H7 (cell line): ENCODE data around the gene NUDT3. TPM values are rescaled to one million over a fixed set of nuclear protein-coding genes. Genes with fewer than 3 reads are reported as not detected.
"Not testable (repeated sequence)": the region's sequence is repeated elsewhere in the genome, so short reads cannot be mapped to it uniquely, and the experiment has no call there.

ENCODE experiments used
- DNase-seq: peaks from one replicate; pipeline ENCODE4 v3.0.0; 2012
- H3K27me3 ChIP-seq: 2 replicates; pipeline ENCODE4 v1.6.0; 2011; ENCODE audit warnings: mild to moderate bottlenecking, low read length; ENCODE audit not compliant: control insufficient read depth, insufficient read depth
- H3K36me3 ChIP-seq: replicated peaks from 2 replicates; pipeline ENCODE4 v1.5.1; 2011; ENCODE audit warnings: low read length; ENCODE audit not compliant: control insufficient read depth, insufficient read depth
- H3K4me3 ChIP-seq: 2 replicates; pipeline ENCODE4 v1.5.1; 2011; ENCODE audit warnings: low read depth, mild to moderate bottlenecking, control low read depth, low read length, moderate library complexity; ENCODE audit not compliant: insufficient read depth
- total RNA-seq: library from RNA; depleted of rRNA; stranded (reverse); fragments of >200 nt; shearing (Covaris generic); gene quantifications from 2 replicates; pipeline ENCODE4 v1.2.3, GENCODE V29; 2014

NUDT3 gene
- total RNA-seq, 1 experiment from 2014 or later = 28.0 TPM

DNA sequence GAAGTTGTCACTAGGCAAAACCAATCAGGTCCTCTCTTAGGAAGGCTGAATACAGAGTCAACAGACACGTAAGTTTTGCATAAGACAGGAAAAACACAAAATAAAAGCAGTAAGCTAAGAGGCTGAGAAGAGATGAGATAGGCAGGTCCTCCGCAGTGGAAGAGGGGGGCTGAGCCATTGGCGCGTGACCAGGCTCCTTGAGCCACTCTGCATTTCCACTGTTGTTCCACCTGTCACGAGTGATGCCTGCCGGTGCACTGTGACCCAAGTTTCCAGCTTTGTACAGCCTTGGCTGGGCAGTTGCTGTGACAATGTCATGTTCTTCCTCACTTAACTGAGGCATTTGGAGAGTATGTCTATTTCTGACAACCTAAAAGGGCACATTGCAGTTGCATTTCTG lies 58.6 kb downstream of the NUDT3 start:
- Histone ChIP-seq H3K36me3 (no peaks in the 10 kb centered on the region), H3K27me3 (no peaks in the 10 kb centered on the region), H3K4me3 (no peak overlapping the region)
- DNase-seq = no peak

DNA sequence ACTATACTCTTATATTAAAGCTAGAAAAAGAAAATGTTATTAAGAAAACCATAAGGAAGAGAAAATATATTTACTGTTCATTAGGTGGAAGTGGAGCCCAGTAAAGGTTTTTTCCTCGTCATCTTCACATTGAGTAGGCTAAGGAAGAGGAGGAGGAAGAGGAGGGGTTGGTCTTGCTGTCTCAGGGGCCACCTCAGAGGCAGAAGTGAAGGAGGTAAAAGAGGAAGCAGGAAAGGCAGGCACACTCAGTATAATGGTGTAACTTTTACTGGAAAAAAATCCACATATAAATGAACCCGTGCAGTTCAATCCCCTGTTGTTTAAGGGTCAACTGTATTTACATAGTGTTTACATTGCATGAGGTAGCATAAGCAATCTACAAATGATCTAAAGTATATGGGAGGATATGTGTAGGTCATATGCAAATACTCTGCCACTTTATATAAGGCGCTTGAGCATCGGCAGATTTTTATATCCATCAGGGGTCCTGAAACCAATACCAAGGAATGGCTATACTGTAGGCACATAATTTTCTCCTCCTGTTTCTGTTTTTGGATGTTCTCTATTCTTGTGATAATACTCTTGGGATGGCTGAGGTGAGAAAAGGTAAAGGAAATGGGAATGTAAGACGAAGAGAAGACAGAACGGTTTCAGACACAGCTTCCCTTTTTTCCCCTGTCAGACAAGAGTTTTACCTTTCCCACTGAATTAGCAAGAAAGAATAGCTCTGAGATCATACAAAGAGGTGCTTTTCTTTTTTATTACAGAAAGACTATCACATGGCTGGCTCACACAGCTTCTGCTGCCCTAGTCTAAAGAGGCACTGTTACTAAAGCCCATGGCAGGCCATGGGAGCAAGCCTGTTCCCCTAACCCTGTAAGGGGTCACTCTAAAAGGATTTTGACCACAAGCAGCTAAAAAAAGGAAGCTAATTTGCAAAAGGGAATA lies 59.9 kb downstream of the NUDT3 start:
- Histone ChIP-seq H3K36me3 (no peaks in the 10 kb centered on the region), H3K4me3 (no peak overlapping the region), H3K27me3 (no peaks in the 10 kb centered on the region)
- no peak for DNase-seq

DNA sequence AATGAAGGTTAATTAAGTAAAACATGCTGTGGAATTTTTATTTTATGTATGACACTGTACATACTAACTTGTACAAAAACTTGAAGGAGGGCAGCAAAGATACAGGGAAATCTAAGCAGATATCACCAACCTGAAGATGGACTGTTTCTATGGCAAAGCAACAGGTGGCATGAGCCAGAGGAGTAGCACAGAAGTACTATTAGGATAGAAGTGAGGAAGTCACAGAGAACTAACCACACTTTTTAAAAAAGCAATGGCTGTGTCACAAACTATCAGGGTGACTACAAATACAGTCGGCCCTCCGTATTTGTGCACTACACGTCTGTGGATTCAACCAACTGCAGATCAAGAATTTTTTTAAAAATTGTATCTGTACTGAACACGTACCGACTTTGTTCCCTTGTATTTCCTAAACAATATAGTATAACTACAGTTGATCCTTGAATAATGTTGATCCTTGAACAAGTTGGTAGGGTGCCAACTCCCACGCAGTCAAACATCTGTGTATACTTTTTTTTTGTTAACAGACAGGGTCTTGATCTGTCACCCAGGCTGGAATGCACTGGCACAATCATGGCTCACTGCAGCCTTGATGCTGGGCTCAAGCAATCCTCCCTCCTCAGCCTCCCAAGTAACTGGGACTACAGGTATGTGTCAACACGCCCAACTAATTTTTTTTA lies 61.0 kb downstream of the NUDT3 start:
- Histone ChIP-seq H3K27me3 (no peaks in the 10 kb centered on the region), H3K36me3 (no peaks in the 10 kb centered on the region), H3K4me3 (no peak overlapping the region)
- DNase-seq = no peak

DNA sequence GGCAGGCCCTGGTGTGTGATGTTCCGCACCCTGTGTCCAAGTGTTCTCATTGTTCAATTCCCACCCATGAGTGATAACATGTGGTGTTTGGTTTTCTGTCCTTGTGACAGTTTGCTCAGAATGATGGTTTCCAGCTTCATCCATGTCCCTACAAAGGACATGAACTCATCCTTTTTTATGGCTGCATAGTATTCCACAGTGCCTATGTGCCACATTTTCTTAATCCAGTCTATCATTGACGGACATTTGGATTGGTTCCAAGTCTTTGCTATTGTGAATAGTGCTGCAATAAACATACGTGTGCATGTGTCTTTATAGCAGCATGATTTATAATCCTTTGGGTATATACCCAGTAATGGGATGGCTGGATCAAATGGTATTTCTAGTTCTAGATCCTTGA lies 62.7 kb downstream of the NUDT3 start:
- not testable (repeated sequence) for H3K27me3 ChIP-seq, H3K4me3 ChIP-seq, DNase-seq, H3K36me3 ChIP-seq

DNA sequence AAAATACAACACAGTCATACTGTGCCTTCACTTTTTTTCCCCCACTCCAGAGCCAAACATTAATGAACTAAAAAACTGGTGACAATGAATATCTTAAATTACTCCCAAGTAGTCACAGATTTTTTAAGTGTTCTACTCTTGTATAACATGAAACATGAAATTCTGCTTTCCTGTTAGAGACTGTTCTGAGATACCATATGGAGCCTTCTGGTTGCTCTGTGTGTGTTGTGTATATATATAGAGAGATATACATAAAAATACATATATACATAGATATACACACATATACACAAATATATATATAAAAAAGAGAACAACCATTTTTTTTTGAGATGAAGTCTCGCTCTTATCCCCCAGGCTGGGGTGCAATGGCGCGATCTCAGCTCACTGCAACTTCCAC lies 63.5 kb downstream of the NUDT3 start:
- Histone ChIP-seq H3K36me3 (no peaks in the 10 kb centered on the region), H3K4me3 (no peak overlapping the region), H3K27me3 (no peaks in the 10 kb centered on the region)
- DNase-seq = no peak

DNA sequence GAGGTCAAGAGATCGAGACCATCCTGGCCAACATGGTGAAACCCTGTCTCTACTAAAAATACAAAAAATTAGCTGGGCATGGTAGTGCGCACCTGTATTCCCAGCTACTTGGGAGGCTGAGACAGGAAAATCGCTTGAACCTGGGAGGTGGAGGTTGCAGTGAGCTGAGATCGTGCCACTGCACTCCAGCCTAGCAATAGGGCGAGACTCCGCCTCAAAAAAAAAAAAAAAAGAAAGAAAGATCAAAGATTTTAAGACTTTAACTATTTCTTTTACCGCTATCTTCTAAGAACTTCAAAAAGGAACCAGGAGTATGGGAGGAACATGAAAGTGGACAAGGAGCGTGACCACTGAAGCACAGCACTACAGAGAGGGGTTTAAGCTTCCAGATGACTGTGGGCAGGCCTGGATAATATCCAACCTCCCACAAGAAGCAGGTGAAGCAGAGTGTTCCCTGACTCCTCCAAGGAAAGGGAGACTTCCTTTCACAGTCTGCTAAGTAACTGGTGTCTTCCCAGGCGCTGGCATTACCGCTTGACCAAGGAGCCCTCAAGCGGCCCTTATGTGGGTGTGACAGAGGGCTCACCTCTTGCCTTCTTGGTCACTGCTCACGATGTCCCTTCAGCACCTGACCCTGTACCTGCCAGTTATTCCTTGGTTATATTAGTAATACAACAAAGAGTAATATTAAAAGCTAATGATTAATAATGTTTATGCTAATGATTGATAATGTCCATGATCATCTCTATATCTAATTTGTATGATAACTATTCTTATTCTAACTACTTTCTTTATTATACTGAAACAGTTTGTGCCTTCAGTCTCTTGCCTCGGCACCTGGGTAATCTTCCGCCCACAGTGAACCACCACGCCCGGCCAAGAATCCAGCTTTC lies 64.9 kb downstream of the NUDT3 start:
- not testable (repeated sequence) for H3K4me3 ChIP-seq, DNase-seq, H3K36me3 ChIP-seq, H3K27me3 ChIP-seq

DNA sequence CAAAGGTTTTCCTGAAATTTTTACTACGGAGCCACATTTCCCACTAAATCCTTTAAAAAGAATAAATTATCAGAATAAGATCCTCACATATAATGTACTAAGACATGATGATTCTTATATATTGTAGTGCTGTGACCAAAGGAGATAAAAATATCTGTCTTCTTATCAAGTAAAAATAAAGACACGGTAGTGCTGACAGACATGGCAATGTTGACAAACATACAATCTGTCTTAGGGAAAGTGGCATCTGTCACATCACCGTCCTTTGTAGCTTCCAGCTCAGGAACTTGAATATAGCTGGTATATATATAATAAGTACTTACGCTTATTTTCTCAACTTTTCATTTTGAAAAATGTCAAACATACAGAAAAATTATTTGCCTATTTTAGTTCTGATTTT lies 66.8 kb downstream of the NUDT3 start:
- DNase-seq = no peak
- Histone ChIP-seq H3K4me3 (no peak overlapping the region), H3K27me3 (no peaks in the 10 kb centered on the region), H3K36me3 (no peaks in the 10 kb centered on the region)

DNA sequence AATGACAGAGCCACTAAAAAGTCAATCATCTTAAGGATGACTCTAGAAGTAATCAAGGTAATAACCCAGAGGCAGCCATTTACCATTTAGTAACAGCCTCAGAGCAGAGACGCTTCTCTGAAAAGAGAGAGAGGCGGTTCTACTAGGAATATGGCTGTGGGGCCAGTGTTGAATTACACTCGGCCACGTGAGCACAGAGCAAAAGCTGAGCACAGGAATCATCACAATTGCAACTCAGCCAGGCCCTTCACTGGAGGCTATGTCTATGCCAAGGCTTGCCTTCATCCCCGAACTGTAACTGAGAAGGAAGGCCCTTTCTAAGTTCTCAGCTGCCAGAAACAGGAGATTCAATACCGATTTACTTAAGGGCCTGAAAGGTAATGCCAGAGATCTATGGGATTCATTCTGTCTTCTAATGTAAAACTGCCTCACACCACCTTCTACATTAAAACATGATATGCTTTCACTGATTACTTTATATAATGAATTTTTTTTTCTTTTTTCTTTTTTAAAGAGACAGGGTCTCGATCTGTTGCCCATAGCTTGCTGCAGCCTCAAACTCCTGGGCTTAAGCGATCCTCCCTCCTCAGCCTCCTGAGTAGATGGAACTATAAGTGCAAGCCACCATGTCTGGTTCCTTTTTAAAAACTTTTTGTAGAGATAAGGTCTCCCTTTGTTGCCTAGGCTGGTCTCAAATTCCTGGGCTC lies 67.6 kb downstream of the NUDT3 start:
- Histone ChIP-seq H3K27me3 (no peaks in the 10 kb centered on the region), H3K36me3 (no peaks in the 10 kb centered on the region), H3K4me3 (no peak overlapping the region)
- DNase-seq = no peak

DNA sequence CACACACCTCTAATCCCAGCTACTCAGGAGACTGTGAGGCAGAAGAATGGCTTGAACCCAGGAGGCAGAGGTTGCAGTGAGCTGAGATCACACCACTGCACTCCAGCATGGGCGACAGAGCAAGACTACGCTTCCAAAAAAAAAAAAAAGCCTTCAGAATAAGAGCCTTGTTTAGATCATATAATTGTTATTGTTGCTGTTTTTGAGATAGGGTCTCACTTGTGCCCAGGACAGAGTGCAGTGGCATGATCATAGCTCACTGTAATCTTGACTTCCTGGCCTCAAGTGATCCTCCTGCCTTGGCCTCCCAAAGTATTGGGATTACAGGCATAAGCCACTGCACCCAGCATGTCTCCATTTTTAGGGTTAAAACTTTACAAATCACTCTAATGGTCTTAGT lies 68.2 kb downstream of the NUDT3 start:
- not testable (repeated sequence) for H3K4me3 ChIP-seq, H3K36me3 ChIP-seq, H3K27me3 ChIP-seq, DNase-seq

DNA sequence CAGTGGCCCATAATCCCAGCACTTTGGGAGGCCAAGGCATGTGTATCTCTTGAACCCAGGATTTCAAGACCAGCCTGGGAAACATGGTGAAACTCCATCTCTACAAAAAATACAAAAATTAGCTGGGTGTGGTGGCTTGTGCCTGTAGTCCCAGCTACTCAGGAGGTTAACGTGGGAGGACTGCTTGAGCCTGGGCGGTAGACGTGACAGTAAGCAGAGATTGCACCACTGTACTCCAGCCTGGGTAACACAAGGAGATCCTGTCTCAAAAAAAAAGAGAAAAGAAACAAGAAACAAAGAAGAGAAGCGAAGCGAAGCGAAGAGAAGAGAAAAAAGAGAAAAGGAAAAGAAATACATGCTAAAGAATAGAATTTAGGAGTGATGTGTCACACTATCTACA lies 69.2 kb downstream of the NUDT3 start:
- no peak for DNase-seq
- Histone ChIP-seq H3K4me3 (no peak overlapping the region), H3K36me3 (no peaks in the 10 kb centered on the region), H3K27me3 (no peaks in the 10 kb centered on the region)

DNA sequence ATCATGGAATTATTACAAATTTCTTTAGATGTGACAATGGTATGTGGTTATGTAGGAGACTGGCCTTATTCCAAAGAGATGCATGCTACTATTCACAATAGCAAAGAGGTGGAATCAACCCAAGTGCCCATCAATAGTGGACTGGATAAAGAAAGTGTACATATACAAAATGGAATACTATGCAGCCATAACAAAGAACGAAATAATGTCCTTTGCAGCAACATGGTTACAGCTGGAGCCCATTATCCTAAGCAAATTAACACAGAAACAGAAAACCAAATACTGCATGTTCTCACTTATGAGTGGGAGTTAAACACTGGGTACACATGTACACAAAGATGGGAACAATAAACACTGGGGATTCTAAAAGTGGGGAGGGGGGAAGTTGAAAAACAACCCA lies 69.7 kb downstream of the NUDT3 start:
- Histone ChIP-seq H3K4me3 (no peak overlapping the region), H3K27me3 (no peaks in the 10 kb centered on the region), H3K36me3 (no peaks in the 10 kb centered on the region)
- no peak for DNase-seq

DNA sequence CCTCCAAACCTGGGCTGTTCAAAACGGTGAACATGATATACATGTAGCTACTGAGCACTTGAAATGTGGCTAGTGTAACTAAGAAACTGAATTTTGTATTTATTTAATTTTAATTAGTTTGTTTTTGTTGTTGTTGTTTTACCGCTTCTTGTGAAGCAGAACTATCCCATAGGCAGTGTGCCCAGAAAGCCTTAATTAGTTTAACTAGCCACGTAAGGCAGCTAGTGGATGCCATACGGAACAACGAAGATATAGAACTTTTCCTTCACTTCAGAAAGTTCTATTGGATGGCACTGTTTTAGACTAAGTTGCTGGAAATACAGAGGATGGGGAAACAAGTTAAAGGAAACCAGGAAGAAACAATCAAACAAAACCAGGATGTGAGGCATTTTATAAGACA lies 70.6 kb downstream of the NUDT3 start:
- Histone ChIP-seq H3K4me3 (no peak overlapping the region), H3K36me3 (no peaks in the 10 kb centered on the region), H3K27me3 (no peaks in the 10 kb centered on the region)
- no peak for DNase-seq

DNA sequence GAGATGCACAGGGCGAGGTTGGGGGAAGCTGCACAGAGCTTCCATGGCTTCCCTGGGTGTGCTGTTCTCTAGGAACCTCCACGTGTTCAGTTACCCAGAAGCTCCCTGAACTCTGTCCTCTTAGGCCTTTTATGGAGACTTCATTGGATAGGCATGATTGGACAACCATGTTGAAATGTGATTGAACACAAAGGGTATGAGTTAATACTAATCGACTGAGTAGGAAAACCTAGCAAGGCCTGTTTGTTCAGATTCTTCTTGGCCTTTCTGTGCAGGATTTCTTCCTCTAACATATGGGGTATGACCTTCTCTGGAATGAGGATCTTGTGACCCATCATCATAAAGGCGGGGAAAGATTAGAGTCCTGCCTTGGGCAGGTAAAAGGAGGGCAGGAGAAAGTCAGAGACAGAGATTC lies 73.0 kb downstream of the NUDT3 start:
- no peak for DNase-seq
- Histone ChIP-seq H3K4me3 (no peak overlapping the region), H3K27me3 (no peaks in the 10 kb centered on the region), H3K36me3 (no peaks in the 10 kb centered on the region)
